HepG2 (cell line): ENCODE measurements around the gene GPC6. TPM values are rescaled to one million over a fixed set of nuclear protein-coding genes. Genes with fewer than 3 reads are reported as not detected.

Experiments used
- ATAC-seq: fragments of 200-7000 bp; cut with Tn5 transposase; 3 replicates; pipeline ENCODE4 v1.9.1; 2020; ENCODE audit warnings: mild to moderate bottlenecking, moderate library complexity
- BruUV-seq: library from RNA; stranded (reverse); fragments of 400-500 nt; replicated peaks from 2 replicates; lab custom pipeline; 2021; lab: Mats Ljungman, UMichigan
- CTCF ChIA-PET: fragments of 300-600 bp; formaldehyde crosslinking; extraction: SDS; loops from one replicate; lab custom pipeline; 2021; ENCODE audit warnings: low total read pairs, inconsistent platforms, low intra/inter-chr PET ratio; lab: Yijun Ruan, JAX
- POLR2A ChIA-PET: fragments of 350-600 bp; sonication (Branson Sonifier 250); formaldehyde crosslinking; loops from one replicate; lab custom pipeline; 2020; ENCODE audit warnings: antibody characterized with exemption, inconsistent platforms; lab: Yijun Ruan, JAX
- DNase-seq: peaks from one replicate; pipeline ENCODE4 v3.0.0-alpha.2; 2015; ENCODE audit warnings: low spot score
- FAIRE-seq: peaks from 3 replicates; lab custom pipeline; 2011; peaks lifted over from hg19 to GRCh38; lab: Jason Lieb, UNC
- H2AFZ ChIP-seq: one replicate; pipeline ENCODE4 v1.6.1; 2011; ENCODE audit warnings: low read length, inconsistent platforms
- H3K27ac ChIP-seq: fragments of 300-600 bp; 3 replicates; pipeline ENCODE4 v1.8.0; 2011; ENCODE audit warnings: mixed run types, mild to moderate bottlenecking, mixed read lengths, low read length, inconsistent platforms; ENCODE audit not compliant: insufficient read depth; ENCODE audit errors: extremely low read length
- H3K27me3 ChIP-seq, 2 experiments: fragments of 200-600 bp in 1 of 2; 2 replicates in 1 of 2; 3 replicates in 1 of 2; pipeline versions ENCODE4 v1.6.0 to v1.8.0; 2011; ENCODE audit warnings: low read length in 2 of 2, mild to moderate bottlenecking in 2 of 2, moderate library complexity in 2 of 2, inconsistent platforms in 1 of 2; ENCODE audit not compliant: insufficient read depth in 2 of 2, control insufficient read depth in 1 of 2
- H3K36me3 ChIP-seq, 2 experiments: fragments of 200-600 bp in 1 of 2; replicated peaks in 1 of 2; 2 replicates in 1 of 2; 3 replicates in 1 of 2; pipeline versions ENCODE4 v1.5.1 to v1.8.0; 2011; ENCODE audit warnings: low read length in 2 of 2, inconsistent platforms in 1 of 2; ENCODE audit not compliant: insufficient read depth in 2 of 2, control insufficient read depth in 1 of 2
- H3K4me1 ChIP-seq: 2 replicates; pipeline ENCODE4 v1.5.1; 2012; ENCODE audit warnings: low read length, inconsistent platforms; ENCODE audit not compliant: insufficient read depth
- H3K4me2 ChIP-seq: 2 replicates; pipeline ENCODE4 v1.6.0; 2011; ENCODE audit warnings: low read depth, low read length, inconsistent platforms
- H3K4me3 ChIP-seq, 3 experiments: fragments of 200-600 bp in 1 of 3; sonication (generic), shearing (Covaris generic) in 1 of 3; replicated peaks in 1 of 3; 2 replicates each; pipeline ENCODE4 v1.5.1; 2011 to 2016; ENCODE audit warnings: low read length in 3 of 3, inconsistent platforms in 2 of 3, low read depth in 2 of 3, mild to moderate bottlenecking in 2 of 3, control low read depth in 1 of 3, mixed read lengths in 1 of 3; ENCODE audit not compliant: insufficient read depth in 1 of 3
- H3K79me2 ChIP-seq: one replicate; pipeline ENCODE4 v1.6.1; 2011; ENCODE audit warnings: low read length, inconsistent platforms; ENCODE audit not compliant: insufficient read depth
- H3K9ac ChIP-seq: 2 replicates; pipeline ENCODE4 v1.6.0; 2011; ENCODE audit warnings: mild to moderate bottlenecking, low read depth, low read length, inconsistent platforms; ENCODE audit not compliant: insufficient read depth
- H3K9me3 ChIP-seq: 2 replicates; pipeline ENCODE4 v1.5.1; 2012; ENCODE audit warnings: mild to moderate bottlenecking, low read length
- H4K20me1 ChIP-seq: 2 replicates; pipeline ENCODE4 v1.6.0; 2011; ENCODE audit warnings: inconsistent platforms, mild to moderate bottlenecking, low read length, moderate library complexity; ENCODE audit not compliant: insufficient read depth
- DNMT1 ChIP-seq: sonication (generic); formaldehyde crosslinking; IDR thresholded peaks from 2 replicates; pipeline ENCODE4 v1.5.1; 2020; ENCODE audit warnings: mild to moderate bottlenecking, missing genetic modification reagents
- GTF2F1 ChIP-seq: fragments of 150-350 bp; IDR thresholded peaks from 2 replicates; pipeline ENCODE4 v1.6.1; 2014; ENCODE audit warnings: low read length
- GTF3A ChIP-seq: sonication (generic); formaldehyde crosslinking; conservative IDR thresholded peaks from 2 replicates; pipeline ENCODE4 v1.4.0; 2020; ENCODE audit warnings: mild to moderate bottlenecking, missing genetic modification reagents
- HMG20A ChIP-seq: IDR thresholded peaks from 2 replicates; pipeline ENCODE4 v1.6.1; 2016; ENCODE audit warnings: borderline replicate concordance
- MTF1 ChIP-seq: sonication (generic); formaldehyde crosslinking; IDR thresholded peaks from 2 replicates; pipeline ENCODE4 v1.5.0; 2020; ENCODE audit warnings: missing genetic modification reagents
- SIX4 ChIP-seq: sonication (generic); formaldehyde crosslinking; IDR thresholded peaks from 2 replicates; pipeline ENCODE4 v1.4.0; 2020; ENCODE audit warnings: missing genetic modification reagents
- ZNF12 ChIP-seq: sonication (generic); formaldehyde crosslinking; IDR thresholded peaks from 2 replicates; pipeline ENCODE4 v1.5.0; 2020; ENCODE audit warnings: missing genetic modification reagents
- ZNF468 ChIP-seq: sonication (generic); formaldehyde crosslinking; IDR thresholded peaks from 2 replicates; pipeline ENCODE4 v1.8.0; 2022; ENCODE audit warnings: mild to moderate bottlenecking, moderate library complexity, missing genetic modification reagents
- ZNF574 ChIP-seq: sonication (generic); formaldehyde crosslinking; IDR thresholded peaks from 2 replicates; pipeline ENCODE4 v1.4.0; 2020; ENCODE audit warnings: missing genetic modification reagents
- ZNF83 ChIP-seq: sonication (generic); formaldehyde crosslinking; IDR thresholded peaks from 2 replicates; pipeline ENCODE4 v1.4.0; 2020; ENCODE audit warnings: missing genetic modification reagents, mild to moderate bottlenecking, borderline replicate concordance
- ZNF841 ChIP-seq: sonication (generic); formaldehyde crosslinking; IDR thresholded peaks from 2 replicates; pipeline ENCODE4 v1.8.1; 2023; ENCODE audit warnings: missing genetic modification reagents, borderline replicate concordance
- WGBS: methylation state at CpG from one replicate; pipeline ENCODE4 v1.1.6; 2017; ENCODE audit warnings: low lambda C conversion rate; 5-methylcytosine and 5-hydroxymethylcytosine counted together
- in situ Hi-C: cut with HindIII; loops from 2 replicates; pipeline ENCODE4 v1.10.0; 2017; ENCODE audit warnings: low pct_unique_long_range_greater_than_20kb; ENCODE audit not compliant: extremely low pct_ligation_motif_present
- intact Hi-C: fragments of 100-400 bp; cut with micrococcal nuclease; formaldehyde crosslinking; loops from one replicate; pipeline ENCODE4 v1.10.0; 2022; ENCODE audit not compliant: unreplicated experiment
- polyA plus RNA-seq, 8 experiments: library from polyadenylated mRNA; depleted of rRNA in 3 of 8; stranded (reverse) in 7 of 8; unstranded in 1 of 8; fragments of >200 nt; fragmentation: Illumina TruSeq in 4 of 8; extraction: Trizol in 4 of 8; gene quantifications; 2 replicates each; pipeline versions ENCODE4 v1.2.1 to v1.2.3, GENCODE V29; 2011 to 2016; ENCODE audit warnings: low read depth in 4 of 8, missing spikeins in 1 of 8, mixed read lengths in 1 of 8; ENCODE audit not compliant: insufficient read depth in 1 of 8
- total RNA-seq, 5 experiments: library from RNA; depleted of rRNA; stranded (reverse); fragments of >200 nt; fragmentation: Illumina TruSeq; extraction: Trizol; gene quantifications; 2 replicates each; pipeline ENCODE4 v1.2.3, GENCODE V29; 2016; ENCODE audit warnings: low read depth in 1 of 5
- TF ChIP-seq, protein P1 (sequence below): sonication (generic); formaldehyde crosslinking; IDR thresholded peaks from 2 replicates; pipeline ENCODE4 v1.4.0; 2020; ENCODE audit warnings: missing genetic modification reagents, mild to moderate bottlenecking, borderline replicate concordance

GPC6 gene
- total and polyA plus RNA-seq, 2 of the 13 experiments (the other 11 are each of a cell fraction or from before 2014, with no cell fraction given) = 24.5 to 33.9 TPM

DNA sequence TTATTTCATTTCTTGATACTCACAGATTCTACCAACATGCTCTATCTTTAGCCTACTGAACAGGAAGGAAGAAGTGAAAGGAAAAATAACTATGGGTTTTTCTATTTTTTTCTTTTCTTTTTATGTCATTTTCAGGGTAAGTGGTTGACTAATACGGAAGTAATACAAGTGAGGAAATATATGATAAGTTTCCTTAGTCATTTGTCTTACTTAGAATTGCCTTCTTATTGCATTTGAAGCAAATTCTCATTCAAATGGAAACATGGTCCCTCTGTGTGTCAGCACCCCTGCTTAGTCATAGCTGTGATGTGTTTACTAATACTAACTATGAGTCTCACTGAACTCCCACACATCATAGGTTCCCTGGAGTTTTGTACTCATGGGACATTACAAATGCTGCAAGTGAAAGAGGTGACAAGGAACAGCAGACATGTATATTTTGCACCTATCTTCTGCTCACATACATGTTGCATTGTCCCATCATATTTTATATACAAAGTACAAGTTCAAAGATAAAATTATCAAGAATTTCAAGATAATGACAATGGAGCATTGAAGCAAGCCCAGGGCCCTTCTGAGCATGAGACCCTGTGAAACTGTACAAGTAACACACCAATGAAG, 1192.8 kb downstream of the GPC6 start:
- Histone ChIP-seq H2AFZ (no peak overlapping the region), H3K79me2 (no peaks in the 10 kb centered on the region), H3K27ac (no peak overlapping the region), H3K9ac (no peak overlapping the region), H3K36me3 (no peaks in the 10 kb centered on the region), H3K4me2 (no peak overlapping the region), H3K27me3 (no peaks in the 10 kb centered on the region), H3K9me3 (peaks cover 4% of the 10 kb centered on the region; the same call in 1 of the 2 replicates), H4K20me1 (no peaks in the 10 kb centered on the region), H3K4me1 (peaks cover 8% of the 10 kb centered on the region), H3K4me3 (no peak overlapping the region)
- FAIRE-seq (no peak), DNase-seq (no peak), ATAC-seq (no peak)
- no TSS peak for BruUV-seq
- intact Hi-C loops = loop anchor here (5.0 kb wide), 1 partner anchor 1172 kb away; no protein-coding TSS in a partner anchor
- in situ Hi-C loops = no loop called here
- TF ChIP-seq DNMT1 (CRISPR knock-in tag) (no peak), ZNF12 (CRISPR knock-in tag) (peak; percentile 81)
- WGBS = 2% methylated on average over 1 of the region's 1 CpG
- POLR2A ChIA-PET = no interaction called here
- CTCF ChIA-PET = no interaction called here

DNA sequence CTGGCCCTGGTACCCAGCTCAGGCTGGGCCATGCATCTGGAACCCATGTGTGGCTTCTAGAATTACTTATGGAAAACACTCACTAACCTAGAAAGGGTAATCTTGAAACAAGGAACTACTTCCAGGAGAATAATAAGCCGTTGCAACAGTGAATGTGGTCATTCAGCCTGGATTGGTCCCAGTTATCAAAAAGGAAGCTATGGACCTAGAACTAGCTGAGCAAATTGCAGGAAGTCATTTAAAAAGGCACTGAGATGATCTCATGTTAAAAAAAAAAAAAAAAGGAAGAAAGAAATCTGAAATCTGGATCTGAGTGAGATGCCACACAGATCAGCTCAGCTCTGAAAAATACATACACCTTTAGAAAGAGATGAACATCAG, 1193.3 kb downstream of the GPC6 start:
- CTCF ChIA-PET = no interaction called here
- no TSS peak for BruUV-seq

More for the DNA sequence above, 1193.3 kb downstream of the GPC6 start:
- in situ Hi-C loops = no loop called here
- Histone ChIP-seq H3K79me2 (no peaks in the 10 kb centered on the region), H3K27me3 (no peaks in the 10 kb centered on the region; a peak in 1 of 5 replicates), H3K4me1 (peaks cover 8% of the 10 kb centered on the region), H3K4me3 (no peak overlapping the region), H3K36me3 (no peaks in the 10 kb centered on the region), H3K9me3 (peaks cover 4% of the 10 kb centered on the region; the same call in 1 of the 2 replicates), H2AFZ (no peak overlapping the region), H3K4me2 (no peak overlapping the region), H4K20me1 (no peaks in the 10 kb centered on the region), H3K27ac (no peak overlapping the region), H3K9ac (no peak overlapping the region)
- no peak for TF ChIP-seq ZNF574 (CRISPR knock-in tag)
- no peak for TF ChIP-seq GTF3A
- TF ChIP-seq MTF1 (CRISPR knock-in tag) = no peak
- no peak for TF ChIP-seq HMG20A
- no peak for TF ChIP-seq SIX4 (CRISPR knock-in tag)
- TF ChIP-seq, protein P1, sequence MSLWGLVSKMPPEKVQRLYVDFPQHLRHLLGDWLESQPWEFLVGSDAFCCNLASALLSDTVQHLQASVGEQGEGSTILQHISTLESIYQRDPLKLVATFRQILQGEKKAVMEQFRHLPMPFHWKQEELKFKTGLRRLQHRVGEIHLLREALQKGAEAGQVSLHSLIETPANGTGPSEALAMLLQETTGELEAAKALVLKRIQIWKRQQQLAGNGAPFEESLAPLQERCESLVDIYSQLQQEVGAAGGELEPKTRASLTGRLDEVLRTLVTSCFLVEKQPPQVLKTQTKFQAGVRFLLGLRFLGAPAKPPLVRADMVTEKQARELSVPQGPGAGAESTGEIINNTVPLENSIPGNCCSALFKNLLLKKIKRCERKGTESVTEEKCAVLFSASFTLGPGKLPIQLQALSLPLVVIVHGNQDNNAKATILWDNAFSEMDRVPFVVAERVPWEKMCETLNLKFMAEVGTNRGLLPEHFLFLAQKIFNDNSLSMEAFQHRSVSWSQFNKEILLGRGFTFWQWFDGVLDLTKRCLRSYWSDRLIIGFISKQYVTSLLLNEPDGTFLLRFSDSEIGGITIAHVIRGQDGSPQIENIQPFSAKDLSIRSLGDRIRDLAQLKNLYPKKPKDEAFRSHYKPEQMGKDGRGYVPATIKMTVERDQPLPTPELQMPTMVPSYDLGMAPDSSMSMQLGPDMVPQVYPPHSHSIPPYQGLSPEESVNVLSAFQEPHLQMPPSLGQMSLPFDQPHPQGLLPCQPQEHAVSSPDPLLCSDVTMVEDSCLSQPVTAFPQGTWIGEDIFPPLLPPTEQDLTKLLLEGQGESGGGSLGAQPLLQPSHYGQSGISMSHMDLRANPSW = no peak
- TF ChIP-seq GTF2F1 = no peak
- TF ChIP-seq ZNF841 (CRISPR knock-in tag) = no peak
- TF ChIP-seq ZNF468 = no peak
- TF ChIP-seq ZNF83 = no peak
- no peak for DNase-seq
- no peak for FAIRE-seq
- intact Hi-C loops = loop anchor here (5.0 kb wide), 1 partner anchor 1173 kb away; no protein-coding TSS in a partner anchor
- WGBS = 4% methylated on average over 1 of the region's 1 CpG
- no peak for ATAC-seq
- POLR2A ChIA-PET = no interaction called here
